ENCODE data around the gene SSTR3. TPM values are rescaled to one million over a fixed set of nuclear protein-coding genes. Genes with fewer than 3 reads are reported as not detected.

The SSTR3 gene
- total RNA-seq, 1 experiment from 2014 or later: 0.08 TPM

DNA sequence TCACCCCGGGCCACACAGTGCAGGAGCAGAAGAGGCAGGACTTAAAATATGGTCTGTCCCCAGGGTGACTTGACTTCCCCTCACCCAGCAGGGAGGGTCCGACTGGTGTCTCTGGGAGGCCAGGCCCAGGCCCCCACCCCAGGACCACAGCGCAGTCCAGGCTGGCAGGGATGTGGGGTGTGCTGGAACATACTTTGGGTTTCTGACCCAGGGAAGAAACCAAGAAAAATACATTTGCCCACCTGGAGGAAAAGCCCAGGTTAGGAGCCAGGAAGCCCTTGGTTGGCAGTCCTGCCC, 29.4 kb downstream of the SSTR3 start:
- H3K36me3 ChIP-seq (ENCODE audit: control insufficient read depth, insufficient read depth, low read length): no peaks in the 10 kb centered on the region
- CTCF ChIA-PET: no interaction called here
- no TSS peak for BruUV-seq (replicated peaks)

DNA sequence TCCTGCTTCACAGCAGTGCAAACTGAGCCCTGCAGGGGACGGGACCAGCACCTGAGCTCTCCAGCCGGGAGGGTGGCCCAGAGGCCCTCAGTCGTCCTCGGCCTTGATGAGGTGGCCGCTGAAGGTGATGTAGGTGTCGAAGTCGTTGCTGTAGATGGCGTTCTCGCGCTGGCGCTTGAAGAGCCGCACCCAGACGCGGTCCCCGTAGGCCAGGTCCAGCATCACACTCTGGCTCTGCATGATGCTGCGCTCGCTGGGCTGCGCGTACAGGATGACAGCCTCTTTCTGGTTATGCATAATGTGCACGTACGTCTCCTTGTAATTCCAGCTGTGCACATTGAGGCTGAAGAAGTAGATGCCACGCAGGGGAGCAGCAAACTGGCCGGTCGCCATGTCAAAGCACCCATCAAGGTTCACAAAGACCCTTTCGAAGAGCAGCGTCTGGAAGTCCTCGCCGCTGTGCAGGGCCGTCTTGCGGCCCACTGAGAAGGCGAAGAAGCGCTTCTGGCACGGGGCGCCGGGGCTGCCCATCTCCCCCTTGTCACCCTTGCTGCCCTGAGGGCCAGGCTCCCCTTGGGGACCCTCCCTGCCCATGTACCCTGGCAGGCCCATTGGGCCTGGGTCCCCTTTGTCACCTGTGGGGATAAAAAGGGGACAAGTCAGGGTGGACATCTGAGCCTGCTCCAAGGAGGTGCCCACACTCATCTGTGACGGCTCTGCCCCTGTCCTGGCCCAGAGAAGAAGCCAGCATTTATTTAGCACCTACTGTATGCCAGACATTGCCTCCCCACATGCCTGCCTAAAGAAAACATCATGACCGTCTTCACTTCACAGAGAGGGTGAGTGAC, 30.0 kb downstream of the SSTR3 start:
- no peak overlapping the region for H3K27ac ChIP-seq (ENCODE audit: low read length)
- ATAC-seq (no peak), DNase-seq (ENCODE audit: low read depth, low spot score) (no peak)
- H3K4me1 ChIP-seq (ENCODE audit: control insufficient read depth, insufficient read depth, low read length): peaks cover 39% of the 10 kb centered on the region
- TF ChIP-seq SIN3A (IDR thresholded peaks at IDR 0.05; ENCODE audit: borderline replicate concordance, insufficient read depth, low read depth, low read length) (no peak), TCF7L2 (IDR thresholded peaks at IDR 0.05; ENCODE audit: low read depth, low read length) (no peak), POLR2AphosphoS5 (IDR thresholded peaks at IDR 0.05; ENCODE audit: low read depth, low read length) (no peak)
- TF ChIP-seq, protein P1, sequence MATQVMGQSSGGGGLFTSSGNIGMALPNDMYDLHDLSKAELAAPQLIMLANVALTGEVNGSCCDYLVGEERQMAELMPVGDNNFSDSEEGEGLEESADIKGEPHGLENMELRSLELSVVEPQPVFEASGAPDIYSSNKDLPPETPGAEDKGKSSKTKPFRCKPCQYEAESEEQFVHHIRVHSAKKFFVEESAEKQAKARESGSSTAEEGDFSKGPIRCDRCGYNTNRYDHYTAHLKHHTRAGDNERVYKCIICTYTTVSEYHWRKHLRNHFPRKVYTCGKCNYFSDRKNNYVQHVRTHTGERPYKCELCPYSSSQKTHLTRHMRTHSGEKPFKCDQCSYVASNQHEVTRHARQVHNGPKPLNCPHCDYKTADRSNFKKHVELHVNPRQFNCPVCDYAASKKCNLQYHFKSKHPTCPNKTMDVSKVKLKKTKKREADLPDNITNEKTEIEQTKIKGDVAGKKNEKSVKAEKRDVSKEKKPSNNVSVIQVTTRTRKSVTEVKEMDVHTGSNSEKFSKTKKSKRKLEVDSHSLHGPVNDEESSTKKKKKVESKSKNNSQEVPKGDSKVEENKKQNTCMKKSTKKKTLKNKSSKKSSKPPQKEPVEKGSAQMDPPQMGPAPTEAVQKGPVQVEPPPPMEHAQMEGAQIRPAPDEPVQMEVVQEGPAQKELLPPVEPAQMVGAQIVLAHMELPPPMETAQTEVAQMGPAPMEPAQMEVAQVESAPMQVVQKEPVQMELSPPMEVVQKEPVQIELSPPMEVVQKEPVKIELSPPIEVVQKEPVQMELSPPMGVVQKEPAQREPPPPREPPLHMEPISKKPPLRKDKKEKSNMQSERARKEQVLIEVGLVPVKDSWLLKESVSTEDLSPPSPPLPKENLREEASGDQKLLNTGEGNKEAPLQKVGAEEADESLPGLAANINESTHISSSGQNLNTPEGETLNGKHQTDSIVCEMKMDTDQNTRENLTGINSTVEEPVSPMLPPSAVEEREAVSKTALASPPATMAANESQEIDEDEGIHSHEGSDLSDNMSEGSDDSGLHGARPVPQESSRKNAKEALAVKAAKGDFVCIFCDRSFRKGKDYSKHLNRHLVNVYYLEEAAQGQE (IDR thresholded peaks at IDR 0.05; ENCODE audit: insufficient read depth in 1 of 2, low read depth in 2 of 2, low read length in 1 of 2): no peak
- TF ChIP-seq, protein P2, sequence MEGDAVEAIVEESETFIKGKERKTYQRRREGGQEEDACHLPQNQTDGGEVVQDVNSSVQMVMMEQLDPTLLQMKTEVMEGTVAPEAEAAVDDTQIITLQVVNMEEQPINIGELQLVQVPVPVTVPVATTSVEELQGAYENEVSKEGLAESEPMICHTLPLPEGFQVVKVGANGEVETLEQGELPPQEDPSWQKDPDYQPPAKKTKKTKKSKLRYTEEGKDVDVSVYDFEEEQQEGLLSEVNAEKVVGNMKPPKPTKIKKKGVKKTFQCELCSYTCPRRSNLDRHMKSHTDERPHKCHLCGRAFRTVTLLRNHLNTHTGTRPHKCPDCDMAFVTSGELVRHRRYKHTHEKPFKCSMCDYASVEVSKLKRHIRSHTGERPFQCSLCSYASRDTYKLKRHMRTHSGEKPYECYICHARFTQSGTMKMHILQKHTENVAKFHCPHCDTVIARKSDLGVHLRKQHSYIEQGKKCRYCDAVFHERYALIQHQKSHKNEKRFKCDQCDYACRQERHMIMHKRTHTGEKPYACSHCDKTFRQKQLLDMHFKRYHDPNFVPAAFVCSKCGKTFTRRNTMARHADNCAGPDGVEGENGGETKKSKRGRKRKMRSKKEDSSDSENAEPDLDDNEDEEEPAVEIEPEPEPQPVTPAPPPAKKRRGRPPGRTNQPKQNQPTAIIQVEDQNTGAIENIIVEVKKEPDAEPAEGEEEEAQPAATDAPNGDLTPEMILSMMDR (IDR thresholded peaks at IDR 0.05): no peak
- intact Hi-C loops (cut with micrococcal nuclease; ENCODE audit: unreplicated experiment) (no loop called here), in situ Hi-C loops (cut with HindIII; ENCODE audit: low pct_unique_long_range_greater_than_20kb, low sequenced_read_pairs) (no loop called here)
- BruUV-seq (replicated peaks): no TSS peak
- no peaks in the 10 kb centered on the region for H3K36me3 ChIP-seq (ENCODE audit: control insufficient read depth, insufficient read depth, low read length)
- no peaks in the 10 kb centered on the region for H3K27me3 ChIP-seq (ENCODE audit: control insufficient read depth, insufficient read depth, low read length)
- no peak overlapping the region for H3K4me3 ChIP-seq (ENCODE audit: low read depth in 2 of 2, low read length in 2 of 2)
- ChIA-PET CTCF (no interaction called here), POLR2A (no interaction called here)
- H3K9me3 ChIP-seq (ENCODE audit: control insufficient read depth, insufficient read depth, low read depth, low read length): no peaks in the 10 kb centered on the region

More for the DNA sequence above, 29.4 kb downstream of the SSTR3 start:
- in situ Hi-C loops (cut with HindIII; ENCODE audit: low pct_unique_long_range_greater_than_20kb, low sequenced_read_pairs): no loop called here
- no peak for ATAC-seq
- intact Hi-C loops (cut with micrococcal nuclease; ENCODE audit: unreplicated experiment): no loop called here
- no peak for DNase-seq (ENCODE audit: low read depth, low spot score)
- Histone ChIP-seq H3K4me3 (ENCODE audit: low read depth in 2 of 2, low read length in 2 of 2) (no peak overlapping the region), H3K4me1 (ENCODE audit: control insufficient read depth, insufficient read depth, low read length) (peaks cover 39% of the 10 kb centered on the region), H3K27me3 (ENCODE audit: control insufficient read depth, insufficient read depth, low read length) (no peaks in the 10 kb centered on the region), H3K9me3 (ENCODE audit: control insufficient read depth, insufficient read depth, low read depth, low read length) (no peaks in the 10 kb centered on the region), H3K27ac (ENCODE audit: low read length) (no peak overlapping the region)
- POLR2A ChIA-PET: no interaction called here
- TF ChIP-seq, protein P2 (IDR thresholded peaks at IDR 0.05): no peak
- TF ChIP-seq POLR2AphosphoS5 (IDR thresholded peaks at IDR 0.05; ENCODE audit: low read depth, low read length) (no peak), SIN3A (IDR thresholded peaks at IDR 0.05; ENCODE audit: borderline replicate concordance, insufficient read depth, low read depth, low read length) (no peak), TCF7L2 (IDR thresholded peaks at IDR 0.05; ENCODE audit: low read depth, low read length) (no peak)

Measured in Panc1 (cell line).